HG03442 (cell line): ENCODE results near the gene NACC1.

ENCODE experiments used
- ATAC-seq: cut with Tn5 transposase; IDR thresholded peaks from one replicate; pipeline ENCODE4 v1.9.1; 2021; ENCODE audit warnings: mild to moderate bottlenecking, moderate library complexity; ENCODE audit not compliant: unreplicated experiment

NACC1 gene

DNA sequence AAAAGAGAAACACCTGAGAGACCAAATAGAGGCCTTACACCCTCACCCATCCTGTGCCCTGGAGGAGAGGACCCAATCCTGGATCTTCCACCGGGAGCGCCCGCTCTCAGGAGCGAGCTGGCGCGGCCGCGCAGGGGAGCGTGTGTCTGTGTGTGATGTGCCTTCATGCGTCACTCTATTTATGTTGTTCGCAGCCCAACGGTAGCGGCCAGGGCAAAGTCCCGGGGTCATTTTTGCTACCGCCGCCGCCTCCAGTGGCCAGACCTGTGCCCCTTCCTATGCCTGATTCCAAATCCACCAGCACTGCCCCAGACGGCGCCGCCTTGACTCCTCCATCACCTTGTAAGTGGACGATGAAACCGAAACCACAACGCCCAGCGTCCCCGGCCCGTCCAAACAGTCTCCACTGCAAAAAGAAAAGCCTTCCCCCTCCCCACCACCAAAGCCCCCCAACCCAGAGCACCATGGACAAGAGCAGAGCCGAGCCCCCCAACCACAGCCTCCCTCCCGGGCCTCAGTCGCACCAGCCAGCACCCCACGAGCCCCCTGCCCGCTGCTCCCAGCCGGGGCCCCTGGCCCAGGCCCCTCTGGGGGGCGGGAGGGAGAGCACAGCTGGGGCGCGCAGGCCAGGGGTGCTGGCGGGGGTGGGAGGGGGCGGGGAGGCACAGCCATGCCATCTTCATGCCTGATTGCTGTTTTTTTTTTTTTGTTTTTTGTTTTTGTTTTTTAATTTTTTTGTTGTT lies 30.1 kb upstream of the NACC1 start:
- ATAC-seq = no peak

GRCh38 chr19:13089139-13089856 lies 28.8 kb upstream of the NACC1 start:
- ATAC-seq = no peak

DNA sequence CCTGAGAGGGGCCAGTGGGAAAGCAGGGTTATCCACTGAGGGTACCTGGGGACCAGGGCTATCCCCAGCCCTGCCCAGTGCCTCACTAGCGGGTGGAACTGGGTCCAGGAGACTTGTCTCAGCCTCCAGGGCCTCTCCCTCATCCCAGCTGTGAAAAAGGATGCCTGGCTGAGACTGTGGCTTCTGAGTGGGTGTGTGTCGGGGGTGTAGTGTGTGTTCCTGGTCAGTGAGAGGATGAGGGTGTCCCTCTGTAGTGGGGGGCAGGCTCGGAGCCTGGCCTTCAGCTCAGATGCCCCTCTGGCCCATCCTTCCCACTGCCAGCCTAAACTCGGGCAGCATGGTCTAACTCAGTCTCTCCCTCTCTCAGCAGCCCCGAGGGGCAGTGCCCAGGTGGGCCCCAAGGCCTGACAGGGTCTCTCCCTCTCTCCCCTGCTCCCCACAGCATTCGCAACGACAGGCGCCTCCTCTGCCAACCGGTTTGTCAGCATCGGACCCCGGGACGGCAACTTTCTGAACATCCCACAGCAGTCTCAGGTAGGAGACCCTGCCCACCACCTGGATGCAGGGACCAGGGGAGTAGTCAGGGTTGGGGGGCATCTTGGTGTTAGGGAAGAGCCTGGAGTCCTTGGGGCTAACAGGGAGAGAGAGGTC lies 28.1 kb upstream of the NACC1 start:
- no peak for ATAC-seq

DNA sequence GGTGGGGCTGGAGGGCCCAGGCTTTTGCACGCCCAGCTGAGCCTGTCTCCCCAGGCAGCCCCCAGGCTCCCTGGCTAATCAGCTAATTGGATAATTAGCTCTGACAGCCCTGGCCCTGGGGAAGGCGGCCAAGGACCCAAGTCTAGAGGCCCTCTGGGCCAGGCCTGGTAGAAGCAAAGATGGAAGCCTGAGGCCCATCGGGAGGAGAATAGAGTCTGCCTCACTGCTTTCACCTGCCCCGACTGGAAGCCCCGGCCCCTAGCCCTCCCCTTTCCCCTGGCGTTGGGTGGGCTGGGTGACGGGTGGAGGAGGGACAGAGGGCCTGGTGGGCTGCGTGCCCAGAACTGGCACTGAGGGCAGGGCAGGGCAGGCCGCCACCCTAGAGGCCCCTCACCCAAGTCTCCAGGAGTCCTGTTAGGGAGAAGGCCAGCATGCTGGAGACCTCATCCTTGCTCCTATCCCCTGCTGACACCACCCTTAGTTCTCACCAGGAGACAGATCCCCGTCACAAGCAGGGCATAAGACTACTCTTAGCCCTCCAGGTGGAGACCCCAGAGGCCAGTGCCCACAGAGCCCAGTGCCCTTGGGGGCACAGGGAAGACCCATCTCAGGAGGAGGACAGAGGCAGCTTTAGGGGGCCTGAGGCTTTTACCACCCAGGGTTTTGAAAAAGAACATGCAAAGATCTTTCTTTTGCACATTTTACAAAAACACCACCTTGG lies 27.4 kb upstream of the NACC1 start:
- no peak for ATAC-seq

DNA sequence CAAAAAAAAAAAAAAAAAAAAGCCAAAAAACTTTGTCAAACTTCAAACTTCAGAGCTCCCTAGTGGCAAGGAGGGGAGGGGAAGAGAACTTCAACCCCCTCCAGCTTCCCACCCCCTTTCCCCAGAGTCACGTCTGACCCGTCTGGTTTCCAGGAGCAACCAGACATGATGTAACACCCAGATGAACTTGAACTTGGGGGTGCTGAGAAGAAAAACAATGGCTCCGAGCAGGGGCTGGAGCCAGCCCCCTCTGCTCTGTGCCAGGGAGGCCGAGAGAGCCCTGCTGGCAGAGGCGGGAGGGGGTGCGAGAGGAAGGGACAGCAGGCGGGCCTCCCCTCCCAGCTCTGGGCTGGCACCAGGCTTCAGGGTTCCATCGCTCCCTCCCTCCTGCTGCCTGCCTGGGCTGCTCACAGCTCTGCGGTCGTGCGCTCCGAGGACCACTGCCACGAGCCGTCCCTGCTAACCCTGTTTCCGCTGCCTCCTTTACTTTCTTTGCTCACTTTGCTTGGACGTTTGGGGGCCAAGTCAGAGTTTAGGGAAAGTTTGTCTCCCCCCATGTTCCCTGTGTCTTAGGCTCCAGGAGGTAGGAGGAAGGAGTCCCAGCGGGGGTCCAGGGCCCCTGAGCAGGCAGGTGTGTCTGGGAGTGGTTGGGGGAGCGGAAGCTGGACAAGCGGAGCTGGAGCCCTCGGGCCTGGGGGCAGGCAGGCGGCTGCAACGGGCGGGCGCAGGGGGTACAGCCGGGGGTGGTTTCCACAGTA lies 26.5 kb upstream of the NACC1 start:
- no peak for ATAC-seq

DNA sequence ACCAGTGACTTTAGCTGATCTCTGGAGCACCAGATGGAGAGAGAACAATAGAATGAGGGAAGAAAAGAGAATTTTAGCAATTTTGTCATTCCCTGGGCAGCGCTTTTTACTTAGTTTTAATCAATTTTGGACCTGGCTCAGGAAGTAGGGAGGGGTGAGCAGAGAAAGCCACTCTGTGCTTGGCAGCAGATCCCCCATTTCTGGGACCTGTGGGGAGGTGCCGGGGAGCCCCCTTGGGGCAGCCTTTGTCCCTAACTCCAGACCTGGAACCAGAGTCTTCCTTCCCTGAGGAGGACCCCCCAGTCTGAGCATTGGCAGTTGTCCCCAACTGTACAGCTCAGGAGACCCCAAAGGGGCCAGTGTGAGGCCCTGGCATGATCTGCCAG lies 25.9 kb upstream of the NACC1 start:
- no peak for ATAC-seq

- ATAC-seq = no peak
These were observed 25.3 kb upstream of the NACC1 start for GRCh38 chr19:13092606-13093235.

DNA sequence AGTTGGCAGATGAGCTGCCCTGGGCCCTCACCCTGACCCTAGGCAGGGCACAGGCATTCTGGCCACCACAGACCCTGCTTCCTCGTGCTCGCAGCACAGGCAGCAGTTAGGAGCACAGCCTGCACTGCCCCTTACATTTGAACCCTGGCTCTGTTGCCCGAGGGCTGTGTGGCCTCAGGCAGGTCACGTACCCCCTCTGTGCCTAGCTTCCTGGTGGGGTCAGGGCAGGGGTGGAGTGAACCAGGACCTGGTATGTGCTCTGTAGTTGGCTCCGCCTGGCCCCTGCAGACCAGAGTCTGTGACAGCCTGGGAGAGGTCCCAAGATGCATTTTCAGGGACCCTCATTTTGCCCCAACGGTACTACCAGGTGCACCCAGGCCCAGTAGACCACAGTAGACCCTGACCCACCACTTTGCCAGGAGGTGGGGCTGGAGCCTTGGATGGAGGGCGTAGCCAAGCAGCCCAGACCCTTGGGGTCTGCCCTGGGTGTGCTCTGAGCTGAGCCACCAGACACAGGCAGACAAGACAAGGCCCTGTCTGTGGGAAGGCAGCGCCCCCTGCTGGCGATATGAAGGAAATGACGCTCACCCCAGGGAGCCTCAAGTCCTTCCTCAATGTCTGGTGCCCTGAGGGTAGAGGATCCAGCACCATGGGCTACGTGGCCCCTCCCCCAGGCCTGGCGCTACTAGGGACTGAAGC lies 24.5 kb upstream of the NACC1 start:
- ATAC-seq = no peak

DNA sequence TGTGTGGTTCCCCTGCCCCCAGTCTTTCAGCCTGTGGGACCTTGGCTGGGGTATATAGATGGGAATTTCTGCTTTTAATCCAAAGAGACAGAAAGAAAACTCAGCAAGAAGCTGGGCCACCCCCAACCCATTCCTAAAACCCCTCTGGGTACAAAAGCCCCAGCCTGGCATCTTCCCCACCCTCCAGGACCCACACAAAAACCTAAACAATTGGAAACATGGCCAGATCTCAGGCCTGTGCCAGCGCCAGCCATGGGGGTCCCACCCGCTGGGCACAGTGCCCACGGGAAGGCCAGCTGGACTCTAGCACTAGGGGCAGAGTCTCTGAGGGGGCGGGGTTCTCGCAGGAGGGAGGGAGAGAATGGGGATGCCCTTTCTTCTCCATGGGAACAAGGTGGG lies 24.0 kb upstream of the NACC1 start:
- ATAC-seq = no peak

DNA sequence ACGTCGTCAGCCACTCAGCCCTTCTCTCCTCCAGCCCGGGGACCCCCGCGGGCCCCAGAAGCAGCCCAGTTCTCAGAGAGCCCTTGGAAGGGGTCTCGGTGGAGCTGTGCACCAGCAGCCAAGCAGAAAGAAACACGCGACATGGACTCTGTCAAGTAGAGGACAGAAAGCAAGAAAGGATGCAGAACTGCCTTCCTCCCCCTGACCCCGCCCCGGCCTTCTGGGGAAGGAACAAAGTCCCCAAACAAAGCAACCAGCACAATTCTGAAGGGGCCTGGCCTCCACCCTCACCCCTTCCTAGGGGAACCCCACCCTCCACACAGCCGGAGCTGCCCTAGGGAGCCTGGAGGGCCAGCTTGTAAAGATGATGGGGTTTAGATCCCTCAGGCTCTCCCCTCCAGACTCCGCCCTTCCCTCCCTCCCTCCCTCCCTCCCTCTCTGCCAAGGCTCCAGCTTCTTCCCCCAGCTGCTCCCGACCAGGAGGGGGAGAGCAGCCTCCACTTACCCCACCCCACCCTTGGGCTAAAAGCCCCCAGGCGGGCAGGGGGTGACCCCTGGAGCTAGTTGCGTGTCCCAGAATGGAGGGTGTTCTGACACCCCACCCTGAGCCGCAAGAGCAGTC lies 23.2 kb upstream of the NACC1 start:
- no peak for ATAC-seq

GRCh38 chr19:13095393-13095784 lies 22.7 kb upstream of the NACC1 start:
- no peak for ATAC-seq

DNA sequence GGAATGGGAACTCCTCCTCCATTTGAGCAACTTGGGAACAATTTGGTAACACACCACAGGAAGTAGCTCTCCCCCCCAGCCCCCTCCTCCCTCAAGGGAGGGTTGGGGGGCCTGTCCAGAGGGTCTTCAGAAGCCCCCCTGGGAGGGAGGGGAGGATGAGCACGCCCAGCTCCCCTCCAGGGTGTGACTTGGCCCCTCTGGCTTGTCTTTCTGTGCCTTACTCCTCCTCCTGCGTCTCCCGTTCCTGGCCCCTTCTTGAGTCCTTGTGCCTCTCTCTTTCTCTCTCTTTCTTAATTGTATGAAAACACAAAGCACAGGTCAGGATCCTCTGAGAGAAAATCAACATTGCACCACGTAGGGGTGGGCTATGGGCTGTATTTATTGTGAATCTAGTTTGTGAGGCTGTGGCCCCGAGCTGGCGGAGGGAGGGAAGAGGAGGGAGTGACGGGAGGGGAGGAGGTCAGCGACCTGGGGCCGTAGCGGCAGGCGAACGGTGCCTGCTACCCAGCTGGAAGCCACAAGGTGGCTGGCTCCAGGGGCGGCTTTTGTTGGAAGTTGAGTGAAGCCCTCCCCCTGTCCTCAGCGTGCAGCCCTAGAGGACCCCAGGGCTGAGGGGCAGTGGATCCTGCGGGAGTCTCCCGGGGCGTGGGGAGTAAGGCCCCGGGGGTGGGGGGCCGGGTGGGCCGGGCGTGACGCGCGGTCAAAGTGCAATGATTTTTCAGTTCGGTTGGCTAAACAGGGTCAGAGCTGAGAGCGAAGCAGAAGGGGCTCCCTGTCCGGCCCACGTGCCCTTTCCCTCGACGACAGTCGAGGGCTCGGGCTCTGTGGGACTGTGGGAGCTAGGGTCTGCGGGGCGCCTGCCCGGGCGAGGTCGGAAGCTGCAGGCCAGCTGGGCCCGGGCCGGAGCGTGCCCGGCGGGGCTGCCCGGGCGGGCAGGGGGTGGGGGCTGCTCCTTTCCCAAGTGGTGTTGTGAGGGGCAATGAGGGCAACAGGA lies 21.8 kb upstream of the NACC1 start:
- ATAC-seq = no peak

DNA sequence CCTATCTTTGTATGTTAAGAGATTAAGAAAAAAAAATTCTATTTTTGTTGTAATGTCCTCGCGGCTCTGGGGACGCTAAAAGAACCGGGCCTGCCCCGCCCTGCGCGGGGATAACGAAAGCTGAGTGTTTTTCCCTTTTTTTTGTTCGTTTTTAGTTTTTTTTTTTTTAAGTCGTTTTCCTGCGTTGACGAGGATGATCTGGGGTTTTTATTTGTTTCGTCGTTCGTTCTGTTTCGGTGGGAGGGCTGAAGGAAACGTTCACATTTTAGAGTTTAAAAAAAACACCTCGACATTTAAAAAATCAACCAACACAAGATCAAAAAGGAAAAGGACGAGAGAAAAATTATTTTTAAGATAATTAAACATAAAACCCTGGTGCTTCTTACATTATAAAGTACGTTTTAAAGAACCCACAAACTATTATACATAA lies 21.0 kb upstream of the NACC1 start:
- ATAC-seq = no peak

DNA sequence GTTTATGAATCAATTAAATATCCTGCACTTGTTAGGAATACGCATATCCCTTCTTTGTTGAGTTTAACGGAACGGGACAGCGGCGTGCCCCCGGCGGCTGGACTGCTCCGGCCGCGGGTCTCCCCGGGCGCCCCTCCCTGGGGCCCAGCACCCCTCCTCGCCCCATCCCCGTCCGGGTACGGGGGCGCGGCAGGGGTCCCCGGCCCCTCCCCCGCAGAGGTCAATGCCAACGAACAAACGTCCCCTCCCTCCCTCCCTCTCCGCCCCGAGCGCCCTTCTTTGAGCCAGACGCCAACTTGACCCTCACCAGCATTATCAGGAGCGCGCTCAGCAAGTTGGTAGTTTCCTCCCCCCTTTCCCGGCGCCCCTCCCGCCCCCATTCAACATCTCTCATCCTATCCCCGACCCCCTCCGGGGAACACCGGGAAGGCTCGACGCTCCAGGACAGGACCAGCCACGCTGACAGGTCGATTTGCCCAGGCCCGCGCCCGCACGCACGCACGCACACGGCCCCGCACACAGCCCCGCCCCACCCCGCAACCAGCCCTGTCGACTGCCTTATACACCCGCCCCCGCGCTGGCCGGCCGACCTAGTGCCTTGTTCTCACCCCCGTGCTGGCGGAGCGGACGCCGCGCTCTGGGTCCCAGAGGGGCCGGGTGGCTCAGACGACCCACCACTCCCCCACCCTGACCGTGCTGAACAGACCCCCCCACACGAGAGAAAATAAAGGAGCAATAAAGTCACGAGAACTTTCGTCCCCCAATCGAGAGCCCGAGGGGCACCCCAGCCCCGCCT lies 20.4 kb upstream of the NACC1 start:
- no peak for ATAC-seq

GRCh38 chr19:13098277-13099072 lies 19.6 kb upstream of the NACC1 start:
- ATAC-seq = no peak
